GM12872 (cell line): ENCODE data around the gene ZNF75A.

Experiments used
- CTCF ChIP-seq: IDR thresholded peaks from 3 replicates; pipeline ENCODE4 v1.5.1; 2011; ENCODE audit warnings: low read depth, mild to moderate bottlenecking, low read length, moderate library complexity; ENCODE audit not compliant: insufficient read depth

The ZNF75A gene

GRCh38 chr16:3305109-3306068 lies at the start of gene ZNF75A, which contains the start of gene TIGD7:
ZNF75A (plus strand) TSS chr16:3305497; CDS start chr16:3308429, 2,932 bp downstream.
TIGD7 (minus strand) TSS chr16:3305430; CDS start chr16:3300614, 4,816 bp downstream.
- TF ChIP-seq CTCF = 0 out of 3 replicates have a peak, but pooled peaks have one; percentile 6

- TF ChIP-seq CTCF = no peak
These were observed 49.0 kb upstream of the ZNF75A start, which contains the start of gene MEFV for GRCh38 chr16:3256146-3256865. MEFV (minus strand) TSS chr16:3256633; CDS start chr16:3256587, 46 bp downstream.

- TF ChIP-seq CTCF = no peak
These were observed 48.3 kb upstream of the ZNF75A start for GRCh38 chr16:3256866-3257465.

- no peak for TF ChIP-seq CTCF
These were observed 45.5 kb upstream of the ZNF75A start for GRCh38 chr16:3259836-3260235.

- TF ChIP-seq CTCF = no peak
These were observed 42.8 kb upstream of the ZNF75A start for GRCh38 chr16:3262517-3262916.

GRCh38 chr16:3264137-3265036 lies 40.9 kb upstream of the ZNF75A start:
- TF ChIP-seq CTCF = peak; percentile 52
